NCI-H1417 treated with DMSO at 0.1 percent for 48 hours (cell line): ENCODE results near the gene SUMO1.

Experiments used
- DNase-seq: peaks from one replicate; lab custom pipeline; 2025; lab: John Stamatoyannopoulos, UW

SUMO1 gene

DNA sequence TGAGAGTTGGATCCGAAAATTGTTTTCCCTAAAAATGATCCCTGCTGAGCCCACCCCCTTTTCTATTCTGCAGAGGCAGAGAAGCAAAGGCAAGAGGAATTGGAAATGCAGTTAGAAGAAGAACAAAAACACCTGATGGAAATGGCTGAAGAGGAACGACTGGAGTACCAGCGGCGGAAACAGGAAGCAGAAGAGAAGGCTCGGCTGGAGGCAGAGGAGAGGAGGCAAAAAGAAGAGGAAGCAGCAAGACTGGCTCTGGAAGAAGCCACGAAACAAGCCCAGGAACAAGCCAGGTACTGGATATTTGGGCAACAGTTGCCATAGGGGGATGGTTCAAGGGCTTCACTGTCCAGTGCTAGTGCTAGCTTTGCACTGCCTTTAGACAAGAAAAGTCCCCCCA lies 41.7 kb downstream of the SUMO1 start:
- DNase-seq, result no peak

DNA sequence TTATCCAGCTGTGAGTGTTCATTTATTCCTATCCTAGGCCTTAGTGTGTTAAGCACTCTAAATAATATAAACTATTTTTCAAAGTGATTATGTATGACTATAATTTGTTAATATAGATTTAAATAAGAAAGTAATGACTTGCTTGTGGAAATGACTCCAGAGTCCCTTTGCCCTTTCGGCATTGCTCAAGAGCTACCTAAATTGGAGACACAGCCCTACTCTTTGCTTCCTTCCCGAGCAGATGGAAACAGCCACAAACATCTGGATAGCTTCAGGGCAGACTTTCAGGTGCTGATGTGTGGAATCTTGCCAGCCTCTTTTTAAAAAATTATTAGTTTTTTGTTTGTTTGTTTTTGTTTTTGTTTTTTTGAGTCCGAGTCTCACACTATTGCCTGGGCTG lies 44.0 kb downstream of the SUMO1 start:
- no peak for DNase-seq

- no peak for DNase-seq
Measured at GRCh38 chr2:202193881-202194353, 44.5 kb downstream of the SUMO1 start.

- DNase-seq, result no peak
Measured at GRCh38 chr2:202193305-202193704, 45.1 kb downstream of the SUMO1 start.

- no peak for DNase-seq
Measured at GRCh38 chr2:202187570-202187969, 50.8 kb downstream of the SUMO1 start.

DNA sequence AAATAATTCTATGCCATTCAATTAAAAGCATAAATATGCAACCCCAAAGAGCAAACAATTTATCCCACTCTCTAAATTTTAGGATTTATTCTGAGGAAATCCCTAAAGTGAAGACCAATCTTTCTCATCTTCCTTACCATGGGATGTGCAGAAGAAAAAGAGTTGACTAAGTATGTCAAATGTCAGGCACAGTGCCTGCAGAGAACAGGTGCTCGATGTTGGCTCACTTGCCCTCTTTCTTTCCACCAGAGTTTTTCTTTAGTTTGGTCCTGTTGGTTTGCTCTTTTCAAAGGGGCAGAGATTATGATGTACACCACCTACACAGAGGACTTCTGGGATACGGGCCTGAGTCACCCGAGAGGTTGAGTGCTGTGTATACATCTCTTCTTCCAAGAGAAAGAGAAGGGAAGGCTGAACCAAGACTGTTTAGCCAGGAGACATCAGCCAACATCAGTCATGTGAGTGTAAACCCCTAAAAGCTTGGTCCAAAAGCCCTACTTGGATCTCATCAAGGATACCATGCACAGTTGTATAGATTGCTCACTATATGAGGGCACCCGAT lies 51.7 kb downstream of the SUMO1 start:
- no peak for DNase-seq

GRCh38 chr2:202185156-202185555 lies 53.2 kb downstream of the SUMO1 start:
- no peak for DNase-seq

- no peak for DNase-seq
Measured at GRCh38 chr2:202184557-202184956, 53.8 kb downstream of the SUMO1 start.

DNA sequence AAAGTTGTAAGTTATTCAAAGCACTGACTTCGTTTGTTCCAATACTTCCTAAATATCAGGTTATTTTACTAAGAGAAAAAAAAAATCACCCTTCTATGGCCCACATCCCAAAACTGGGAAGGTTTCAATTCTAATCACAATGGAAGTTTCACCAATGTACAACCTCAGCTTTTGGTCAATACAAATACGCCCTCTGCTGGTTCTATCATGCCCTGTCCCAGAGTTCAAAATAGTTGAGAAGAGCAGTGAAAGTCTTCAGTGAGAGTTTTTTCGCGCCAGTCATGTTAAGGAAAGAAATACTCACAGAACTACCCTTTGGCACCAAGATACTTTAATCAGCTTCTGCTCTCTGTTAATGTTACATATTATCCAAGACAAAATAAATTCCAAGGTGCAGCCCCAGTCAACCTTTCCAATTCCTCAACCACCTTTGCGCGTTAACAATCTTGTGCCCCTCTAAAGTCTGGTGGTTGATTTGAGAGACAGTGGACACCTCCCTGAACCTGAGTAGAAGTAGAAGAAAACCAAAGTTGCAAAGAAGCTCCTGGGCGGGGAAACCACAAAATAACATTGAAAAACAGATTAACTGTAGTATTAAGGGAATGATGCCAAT lies 59.9 kb downstream of the SUMO1 start:
- no peak for DNase-seq

- DNase-seq, result no peak
Measured at GRCh38 chr2:202172439-202173211, 65.8 kb downstream of the SUMO1 start.

DNA sequence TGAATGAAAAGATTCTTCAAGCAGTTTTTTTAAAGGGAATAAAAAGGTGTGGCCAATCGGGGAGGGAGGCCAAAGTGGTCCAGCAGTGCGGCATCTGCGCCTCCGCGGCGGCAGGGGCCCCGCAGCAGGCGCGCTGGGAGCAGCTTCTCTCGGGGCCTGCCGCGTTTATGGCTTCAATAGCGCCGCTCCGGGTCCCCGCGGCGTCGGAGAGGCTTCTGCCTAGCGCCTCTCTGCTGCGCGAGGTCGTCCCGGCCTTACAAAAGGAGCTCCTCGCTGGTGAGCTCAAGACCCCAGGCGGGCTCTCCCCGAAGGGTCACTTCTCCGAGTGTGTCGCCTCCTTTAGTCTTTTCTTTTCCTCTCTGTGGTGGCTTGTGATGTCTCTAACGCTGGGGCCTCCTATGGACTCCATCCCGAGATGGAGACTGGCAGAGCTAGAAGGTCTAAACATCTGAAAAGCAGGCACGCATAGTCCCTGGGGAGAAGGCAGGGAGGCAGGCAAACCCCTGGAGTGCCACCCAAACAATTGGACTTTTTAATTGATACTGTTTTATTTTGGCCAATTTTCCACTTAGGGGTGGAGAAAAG lies 67.1 kb downstream of the SUMO1 start:
- DNase-seq, result no peak

- no peak for DNase-seq
Measured at GRCh38 chr2:202169832-202170424, 68.5 kb downstream of the SUMO1 start.

DNA sequence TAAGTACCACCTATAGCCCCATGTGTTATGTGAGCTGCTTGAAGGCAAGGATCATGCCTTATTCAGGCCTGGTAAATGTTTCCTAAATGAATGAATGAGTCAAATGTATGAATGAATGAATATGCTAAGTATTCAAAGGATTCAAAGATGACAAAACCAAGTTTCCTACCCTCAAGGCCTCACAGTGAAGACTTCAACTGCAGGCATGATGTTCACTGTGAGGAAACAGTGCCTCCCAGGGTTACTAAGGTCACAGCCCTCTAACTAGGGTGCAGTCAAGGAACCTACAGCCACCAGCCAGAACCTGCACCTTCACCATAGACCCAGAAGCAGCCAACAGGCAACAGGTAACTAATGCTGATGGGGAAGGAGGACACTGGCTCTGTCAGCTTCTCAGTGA lies 69.3 kb downstream of the SUMO1 start:
- no peak for DNase-seq

GRCh38 chr2:202165945-202166344 lies 72.5 kb downstream of the SUMO1 start:
- no peak for DNase-seq

DNA sequence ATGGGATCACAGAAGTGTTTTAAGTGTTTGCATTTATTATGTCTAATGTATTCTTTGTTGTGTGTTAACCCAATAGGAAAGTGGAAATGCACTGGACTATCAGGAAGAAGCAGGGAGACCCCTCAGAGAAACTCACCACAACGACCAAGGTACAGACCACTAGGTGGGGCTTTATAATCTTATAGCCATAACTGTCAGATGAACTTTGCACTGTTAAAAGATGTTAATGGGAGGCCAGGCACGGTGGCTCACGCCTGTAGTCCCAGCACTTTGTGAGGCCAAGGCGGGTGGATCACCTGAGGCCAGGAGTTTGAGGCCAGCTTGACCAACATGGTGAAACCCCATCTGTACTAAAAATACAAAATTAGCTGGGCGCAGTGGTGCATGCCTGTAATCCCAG lies 73.2 kb downstream of the SUMO1 start:
- DNase-seq, result no peak

DNA sequence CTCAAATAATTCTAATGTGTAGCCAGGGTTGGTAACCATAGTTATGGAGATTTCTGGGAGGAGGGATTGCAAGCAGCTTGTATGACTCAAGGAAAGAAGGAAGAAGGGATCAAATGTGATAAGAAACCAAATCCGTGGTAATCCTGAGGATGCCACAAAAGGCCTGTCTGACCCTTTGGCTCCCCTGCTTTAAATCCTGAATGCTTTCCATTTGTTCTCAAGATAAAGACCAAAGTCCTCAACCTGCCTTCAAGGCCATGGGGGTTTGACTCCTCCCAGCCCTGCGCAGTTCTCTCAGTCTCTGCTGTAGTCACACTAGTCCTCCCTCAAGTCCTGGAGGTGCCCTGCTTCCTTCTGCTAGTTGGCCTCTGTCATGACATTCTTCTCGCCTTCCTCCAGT lies 74.0 kb downstream of the SUMO1 start:
- DNase-seq, result no peak

- DNase-seq, result no peak
Measured at GRCh38 chr2:202161151-202161835, 77.1 kb downstream of the SUMO1 start.

DNA sequence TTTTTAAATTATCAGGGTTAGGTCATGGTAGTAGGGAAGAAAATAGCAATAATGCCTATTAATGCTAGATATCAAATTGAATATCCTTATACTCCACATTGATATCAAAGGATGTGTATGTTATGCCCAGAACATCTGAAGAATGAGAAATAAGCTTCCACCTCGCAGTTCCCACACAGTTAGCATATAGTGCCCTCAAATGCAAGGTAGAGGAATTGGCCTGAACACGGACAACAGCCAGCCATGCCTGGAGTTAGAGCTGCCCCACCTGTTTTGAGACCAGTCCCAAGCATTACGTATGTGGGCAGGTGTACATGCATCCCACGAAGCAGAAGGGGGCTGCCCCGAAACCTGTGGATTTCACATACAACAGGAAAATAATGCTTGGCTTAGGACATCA lies 79.6 kb downstream of the SUMO1 start:
- no peak for DNase-seq

DNA sequence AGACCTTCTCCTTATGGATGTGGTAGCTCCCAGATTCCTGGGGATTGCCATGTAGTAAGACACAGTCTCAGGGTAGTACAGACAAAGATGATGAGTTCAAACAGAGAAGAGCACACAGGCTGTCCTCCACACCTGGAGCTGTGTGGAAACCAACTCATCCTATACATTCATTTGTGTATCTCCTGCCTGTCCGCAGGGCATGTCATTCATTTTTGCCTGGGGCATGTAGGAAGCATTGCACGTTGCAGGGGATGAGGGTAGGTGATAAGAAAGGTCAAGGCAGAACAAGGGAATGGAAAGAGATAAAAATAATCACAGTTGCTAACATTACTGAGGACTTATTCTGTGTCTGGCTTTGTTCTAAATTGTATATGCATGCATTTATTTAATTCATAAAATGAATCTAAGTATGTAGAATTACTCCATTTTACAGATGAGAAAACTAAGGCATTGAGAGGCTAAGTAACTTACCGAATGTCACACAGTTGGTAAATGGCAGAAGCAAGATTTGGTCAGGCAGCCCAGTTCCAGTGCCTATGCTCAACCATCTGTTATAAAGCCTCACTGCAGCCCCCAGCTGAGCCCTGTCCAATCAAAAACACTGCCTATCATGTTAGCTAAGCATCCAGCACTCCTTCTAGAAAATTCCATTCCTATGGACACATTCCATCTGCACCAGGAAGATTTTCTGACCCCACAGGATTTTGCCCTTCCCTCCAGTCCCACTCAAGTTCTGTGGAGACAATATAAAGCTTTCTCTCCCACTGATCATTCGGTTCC lies 81.0 kb downstream of the SUMO1 start:
- no peak for DNase-seq
